ENCODE measurements around the gene RAB11B. TPM values are rescaled to one million over a fixed set of nuclear protein-coding genes. Genes with fewer than 3 reads are reported as not detected.
A peak's percentile ranks its signal among the peaks of the same experiment; 100 is the strongest.
"Not testable (repeated sequence)": the region's sequence is repeated elsewhere in the genome, so short reads cannot be mapped to it uniquely, and the experiment has no call there.

RAB11B gene
- total RNA-seq, 8 experiments from 2014 or later = 16.7 to 72.4 (median 43.7) TPM

DNA sequence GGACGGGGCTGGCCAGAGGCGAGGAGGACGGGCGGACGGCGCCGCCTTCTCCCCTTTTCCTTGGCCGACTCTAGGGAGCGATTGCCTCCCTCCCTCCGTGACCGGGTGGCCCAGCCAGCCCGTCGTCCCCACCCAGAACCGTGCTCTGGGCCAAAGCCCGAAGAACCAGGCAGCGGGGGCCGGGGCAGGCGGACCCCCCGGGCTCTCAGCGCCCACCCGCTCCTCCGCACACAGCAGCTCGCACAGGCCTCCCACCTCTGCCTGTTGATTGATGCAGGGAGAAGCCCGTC is 13.6 kb downstream of the RAB11B start:
- in situ Hi-C loops (cut with MboI; ENCODE audit: low pct_unique_long_range_greater_than_20kb in 2 of 9, low sequenced_read_pairs in 9 of 9, unreplicated experiment in 9 of 9) = no loop called here
- Histone ChIP-seq H3K27ac (no peak overlapping the region), H3K4me3 (no peak overlapping the region), H3K4me1 (replicated peaks in 1 of 2) (no peaks in the 10 kb centered on the region)
- peak in 4 of 8 experiments; percentile 16 to 29 (median 18) for ATAC-seq (replicated peaks in 6 of 8)
- WGBS, 10 experiments = 60 to 80% methylated on average over 1 to 5 of the region's 24 CpGs; no CpG with 5 or more reads in 8 of the 10 experiments

DNA sequence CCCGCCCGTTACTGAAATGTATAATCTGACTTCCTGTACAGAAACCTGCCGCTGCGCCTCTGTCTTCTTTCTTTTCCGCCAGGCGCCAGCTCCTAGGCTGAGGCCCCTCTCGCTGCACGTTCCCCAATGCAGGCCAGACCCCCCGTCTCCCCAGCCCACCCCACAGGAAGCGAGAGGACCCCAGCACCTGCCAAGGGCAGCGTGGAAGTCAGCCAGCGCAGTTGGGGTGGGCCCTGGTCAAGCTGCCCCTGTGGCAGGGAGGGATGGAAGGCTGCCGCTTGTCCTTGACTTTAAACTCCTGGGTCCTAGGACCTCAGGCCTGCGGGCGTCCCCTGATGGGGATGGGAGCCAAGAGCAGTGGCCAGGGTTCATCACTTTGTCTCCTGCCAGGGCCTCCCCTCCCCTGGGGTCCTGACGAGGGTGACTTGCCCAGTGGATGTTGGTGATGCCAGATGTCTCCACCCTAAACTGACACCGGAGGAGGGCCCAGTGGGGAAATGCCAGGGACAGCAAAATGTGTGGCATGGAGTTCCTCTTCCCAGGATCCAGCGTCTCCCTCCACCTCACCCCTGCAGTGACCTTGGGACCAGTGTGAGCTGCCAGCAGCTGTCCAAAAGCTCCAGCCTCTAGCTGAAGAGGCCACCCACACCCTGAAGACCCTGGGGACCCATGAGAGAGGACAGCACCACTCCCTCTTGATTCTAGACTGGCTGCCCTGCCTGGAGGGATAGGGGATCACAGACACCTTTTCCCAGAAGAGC is 14.4 kb downstream of the RAB11B start:
- in situ Hi-C loops (cut with MboI; ENCODE audit: low pct_unique_long_range_greater_than_20kb in 2 of 9, low sequenced_read_pairs in 9 of 9, unreplicated experiment in 9 of 9) = no loop called here
- peak in 3 of 8 experiments; percentile 10 to 16 (median 13) for ATAC-seq (replicated peaks in 6 of 8)
- WGBS, 10 experiments = 0 to 100% (median 88%) methylated on average over 1 to 3 of the region's 18 CpGs; no CpG with 5 or more reads in 7 of the 10 experiments
- H3K4me1 ChIP-seq (replicated peaks in 1 of 2) = no peaks in the 10 kb centered on the region
- no peak overlapping the region for H3K4me3 ChIP-seq
- H3K27ac ChIP-seq = no peak overlapping the region

DNA sequence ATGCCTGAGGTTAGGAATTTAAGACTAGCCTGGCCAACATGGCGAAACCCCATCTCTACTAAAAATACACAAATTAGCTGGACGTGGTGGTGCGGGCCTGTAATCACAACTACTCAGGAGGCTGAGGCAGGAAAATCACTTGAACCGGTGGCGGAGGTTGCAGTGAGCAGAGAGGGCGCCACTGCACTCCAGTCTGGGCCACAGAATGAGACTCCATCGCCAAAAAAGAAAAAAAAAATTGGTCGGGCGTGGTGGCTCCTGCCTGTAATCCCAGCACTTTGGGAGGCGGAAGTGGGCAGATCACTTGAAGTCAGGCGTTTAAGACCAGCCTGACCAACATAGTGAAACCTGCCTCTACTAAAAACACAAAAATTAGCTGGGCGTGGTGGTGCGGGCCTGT is 20.6 kb downstream of the RAB11B start:
- WGBS, 10 experiments = 80 to 100% (median 95%) methylated on average over 1 to 11 of the region's 13 CpGs; no CpG with 5 or more reads in 2 of the 10 experiments
- H3K4me3 ChIP-seq; in situ Hi-C loops (cut with MboI; ENCODE audit: low pct_unique_long_range_greater_than_20kb in 2 of 9, low sequenced_read_pairs in 9 of 9, unreplicated experiment in 9 of 9); ATAC-seq (replicated peaks in 6 of 8); H3K4me1 ChIP-seq (replicated peaks in 1 of 2); H3K27ac ChIP-seq: not testable (repeated sequence)

DNA sequence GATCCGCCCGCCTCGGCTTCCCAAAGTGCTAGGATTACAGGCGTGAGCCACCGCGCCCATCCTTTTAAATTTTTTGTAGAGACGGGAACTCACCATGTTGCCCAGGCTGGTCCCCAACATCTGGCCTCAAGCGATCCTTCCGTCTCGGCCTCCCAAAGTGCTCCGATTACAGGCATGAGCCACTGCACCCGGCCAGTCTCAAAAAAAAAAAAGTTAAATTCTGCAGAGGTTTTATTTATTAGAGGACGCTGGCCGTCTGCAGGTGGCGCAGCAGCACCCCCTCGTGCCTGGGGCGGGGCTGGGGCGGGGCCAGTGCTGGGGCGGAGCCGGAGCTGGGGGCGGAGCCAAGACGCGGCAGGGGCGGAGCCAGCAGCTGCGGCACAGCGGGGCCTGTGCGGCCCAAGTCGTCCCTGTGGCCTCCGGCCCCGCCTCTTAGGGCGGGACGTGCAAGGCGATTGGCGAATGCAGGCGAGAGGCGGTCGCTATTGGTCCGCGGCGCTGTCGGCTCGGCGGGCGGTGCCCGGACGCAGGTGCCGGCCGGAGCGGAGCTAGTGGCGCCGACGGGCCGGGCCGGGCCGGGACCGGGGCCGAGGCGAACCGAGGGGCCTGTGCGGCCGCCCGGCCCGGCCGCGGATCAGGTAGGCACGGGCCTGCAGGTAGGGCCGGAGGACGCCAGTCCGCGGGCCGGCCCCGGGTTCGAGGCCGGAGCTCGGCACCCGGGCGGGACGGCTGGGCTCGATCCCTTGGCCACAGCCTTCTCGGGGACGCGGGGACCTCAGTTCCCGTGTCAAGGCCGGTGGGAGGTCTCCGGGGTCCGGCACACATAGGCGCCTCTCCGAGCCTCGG is 22.8 kb downstream of the RAB11B start, which contains the start of gene MARCHF2:
Gene MARCHF2, plus strand, starts transcription at position 523 of the 846 bp plus-strand sequence. CDS start 8,536 bp downstream, outside the sequence.
- ATAC-seq (replicated peaks in 6 of 8) = peak; percentile 98 to 100 (median 100)
- peak within 1 kb of the TSS; percentile 50 to 85 (median 58) for H3K4me3 ChIP-seq
- in situ Hi-C loops (cut with MboI; ENCODE audit: low pct_unique_long_range_greater_than_20kb in 2 of 9, low sequenced_read_pairs in 9 of 9, unreplicated experiment in 9 of 9) = no loop called here
- peaks cover 3 to 8% of the 10 kb centered on the region in 2 donors for H3K4me1 ChIP-seq (replicated peaks in 1 of 2)
- WGBS, 10 experiments = 0% methylated on average over 4 to 5 of the region's 89 CpGs; no CpG with 5 or more reads in 8 of the 10 experiments
- no peak within 1 kb of the TSS for H3K27ac ChIP-seq

DNA sequence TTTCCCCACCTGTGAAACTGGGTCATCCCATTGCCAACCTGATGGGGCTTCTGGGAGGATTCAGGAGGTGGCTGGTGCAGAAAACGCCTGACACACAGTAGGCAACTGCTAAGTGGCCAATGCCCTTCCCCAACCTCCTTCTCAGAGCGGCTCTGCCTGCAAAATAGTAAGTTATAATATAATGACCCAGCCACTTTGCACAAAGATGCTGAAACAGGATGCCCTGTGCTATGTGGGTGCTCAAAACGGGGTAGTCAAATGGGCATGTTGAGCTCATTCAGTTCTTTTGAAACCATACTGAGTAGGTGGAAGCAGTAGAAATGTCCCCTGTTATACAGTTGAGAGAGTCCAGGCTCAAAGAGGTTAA is 23.5 kb downstream of the RAB11B start:
- peak in 1 of 8 experiments; percentile 2 for ATAC-seq (replicated peaks in 6 of 8)
- peaks cover 3 to 8% of the 10 kb centered on the region in 2 donors for H3K4me1 ChIP-seq (replicated peaks in 1 of 2)
- no peak overlapping the region for H3K27ac ChIP-seq
- H3K4me3 ChIP-seq = peak overlapping the region; percentile 50 to 85 (median 58)
- 0 to 40% (median 34%) methylated on average over 1 to 3 of the region's 3 CpGs; no CpG with 5 or more reads in 6 of the 10 experiments for whole genome bisulfite sequencing, 10 experiments
- in situ Hi-C loops (cut with MboI; ENCODE audit: low pct_unique_long_range_greater_than_20kb in 2 of 9, low sequenced_read_pairs in 9 of 9, unreplicated experiment in 9 of 9) = no loop called here

DNA sequence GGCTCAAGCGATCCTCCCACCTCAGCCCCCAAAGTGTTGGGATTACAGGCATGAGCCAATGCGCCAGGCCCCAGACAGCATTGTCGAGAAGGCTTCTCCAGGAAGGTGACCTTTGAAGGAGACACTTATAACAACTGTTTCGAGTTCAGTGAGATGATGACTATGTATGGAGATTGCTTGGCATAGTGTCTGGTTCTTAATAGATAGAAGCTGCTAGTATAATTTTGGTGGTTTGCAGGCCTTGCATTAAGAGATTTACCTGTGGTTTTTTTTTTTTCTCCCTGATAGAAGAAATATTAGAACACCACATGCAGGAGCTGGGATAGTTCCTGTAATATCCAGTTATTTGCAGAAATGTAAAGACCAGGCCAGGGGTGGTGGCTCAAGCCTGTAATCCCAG is 26.6 kb downstream of the RAB11B start:
- in situ Hi-C loops (cut with MboI; ENCODE audit: low pct_unique_long_range_greater_than_20kb in 2 of 9, low sequenced_read_pairs in 9 of 9, unreplicated experiment in 9 of 9) = no loop called here
- Histone ChIP-seq H3K4me1 (replicated peaks in 1 of 2) (peaks cover 3 to 8% of the 10 kb centered on the region in 2 donors), H3K27ac (no peak overlapping the region), H3K4me3 (no peak overlapping the region)
- no peak for ATAC-seq (replicated peaks in 6 of 8)
- WGBS, 10 experiments = 67 to 100% (median 92%) methylated on average over 1 to 4 of the region's 4 CpGs; no CpG with 5 or more reads in 4 of the 10 experiments

DNA sequence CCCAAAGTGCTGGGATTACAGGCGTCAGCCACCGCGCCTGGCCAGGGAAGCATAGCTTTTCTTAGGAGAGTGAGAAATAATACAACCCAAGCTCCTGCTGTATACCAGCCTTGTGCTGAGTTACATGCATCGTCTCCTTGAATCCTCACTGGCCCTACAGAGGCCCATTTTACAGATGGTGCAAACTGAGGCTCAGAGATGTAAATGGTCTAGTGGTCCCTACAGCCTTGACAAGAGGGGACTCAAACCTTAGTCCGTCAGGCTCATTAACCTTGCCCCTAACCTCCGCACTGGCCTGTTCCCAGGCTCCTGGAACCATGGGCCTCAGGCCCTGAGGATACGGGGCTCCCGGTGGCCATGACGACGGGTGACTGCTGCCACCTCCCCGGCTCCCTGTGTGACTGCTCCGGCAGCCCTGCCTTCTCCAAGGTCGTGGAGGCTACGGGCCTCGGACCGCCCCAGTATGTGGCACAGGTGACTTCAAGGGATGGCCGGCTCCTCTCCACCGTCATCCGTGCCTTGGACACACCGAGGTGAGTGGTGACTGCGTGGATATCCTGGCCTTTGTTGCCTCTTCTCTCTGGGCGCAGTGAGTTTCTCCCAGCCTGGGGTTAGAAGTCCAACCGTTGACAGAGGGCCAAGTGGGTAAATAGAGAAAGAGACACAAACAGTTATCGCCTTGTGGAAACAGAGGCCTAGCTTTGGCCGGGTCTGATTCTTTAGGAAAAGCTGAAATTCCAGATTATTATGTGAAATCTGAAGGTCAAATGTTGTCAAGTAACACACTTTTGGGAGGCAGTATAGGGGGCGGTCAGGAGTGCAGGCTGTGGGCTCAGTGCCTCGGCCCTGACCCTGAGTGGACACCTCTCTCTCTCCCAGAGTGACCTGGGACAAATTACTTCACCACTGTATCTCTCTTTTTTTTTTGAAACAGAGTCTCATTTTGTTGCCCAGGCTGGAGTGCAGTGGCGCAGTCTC is 31.6 kb downstream of the RAB11B start:
- H3K27ac ChIP-seq = no peak overlapping the region
- no peak for ATAC-seq (replicated peaks in 6 of 8)
- H3K4me1 ChIP-seq (replicated peaks in 1 of 2) = peaks cover 3 to 9% of the 10 kb centered on the region in 2 donors
- no peak overlapping the region for H3K4me3 ChIP-seq
- 87 to 100% (median 96%) methylated on average over 1 to 16 of the region's 28 CpGs; no CpG with 5 or more reads in 1 of the 10 experiments for WGBS, 10 experiments
- in situ Hi-C loops (cut with MboI; ENCODE audit: low pct_unique_long_range_greater_than_20kb in 2 of 9, low sequenced_read_pairs in 9 of 9, unreplicated experiment in 9 of 9) = no loop called here

DNA sequence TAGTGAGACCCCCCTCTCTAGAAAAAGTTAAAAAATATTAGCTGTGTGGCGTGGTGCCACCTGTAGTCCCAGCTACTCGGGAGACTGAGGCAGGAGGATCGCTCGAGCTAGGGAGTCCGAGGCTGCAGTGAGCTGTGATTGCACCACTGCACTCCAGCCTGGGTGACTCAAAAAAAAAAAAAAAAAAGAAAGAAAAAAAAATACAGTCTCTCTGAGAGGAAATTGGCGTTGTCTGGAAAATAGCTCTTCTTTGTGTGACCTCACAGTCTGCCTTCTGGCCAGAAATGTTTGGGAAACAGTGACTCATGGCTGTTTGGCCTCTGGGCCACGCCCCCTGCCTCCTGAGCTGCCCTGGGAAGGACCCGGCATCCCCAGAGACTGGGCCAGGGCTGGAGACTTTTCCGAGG is 33.7 kb downstream of the RAB11B start:
- WGBS, 10 experiments = 0 to 60% (median 55%) methylated on average over 4 to 9 of the region's 9 CpGs; no CpG with 5 or more reads in 4 of the 10 experiments
- H3K4me1 ChIP-seq (replicated peaks in 1 of 2) = peaks cover 3 to 9% of the 10 kb centered on the region in 2 donors
- in situ Hi-C loops (cut with MboI; ENCODE audit: low pct_unique_long_range_greater_than_20kb in 2 of 9, low sequenced_read_pairs in 9 of 9, unreplicated experiment in 9 of 9) = no loop called here
- no peak overlapping the region for H3K27ac ChIP-seq
- peak; percentile 91 to 99 (median 98) for ATAC-seq (replicated peaks in 6 of 8)
- no peak overlapping the region for H3K4me3 ChIP-seq

DNA sequence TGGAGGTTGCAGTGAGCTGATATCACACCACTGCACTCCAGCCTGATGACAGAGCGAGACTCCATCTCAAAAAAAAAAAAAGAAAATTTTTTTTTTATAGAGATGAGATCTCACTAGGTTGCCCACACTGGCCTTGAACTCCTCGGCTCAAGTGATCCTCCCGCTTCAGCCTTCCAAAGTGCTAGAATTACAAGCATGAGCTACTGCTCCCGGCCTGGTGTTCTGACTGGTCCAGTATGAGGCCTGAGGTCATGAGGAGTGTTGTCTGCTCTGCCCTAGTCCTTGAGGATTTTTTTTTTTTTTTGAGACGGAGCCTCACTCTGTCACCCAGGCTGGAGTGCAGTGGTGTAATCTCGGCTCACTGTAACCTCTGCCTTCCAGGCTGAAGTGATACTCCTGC is 35.2 kb downstream of the RAB11B start:
- H3K4me3 ChIP-seq; H3K4me1 ChIP-seq (replicated peaks in 1 of 2); in situ Hi-C loops (cut with MboI; ENCODE audit: low pct_unique_long_range_greater_than_20kb in 2 of 9, low sequenced_read_pairs in 9 of 9, unreplicated experiment in 9 of 9); ATAC-seq (replicated peaks in 6 of 8); H3K27ac ChIP-seq: not testable (repeated sequence)
- 85 to 100% (median 90%) methylated on average over 2 to 4 of the region's 6 CpGs; no CpG with 5 or more reads in 6 of the 10 experiments for WGBS, 10 experiments

DNA sequence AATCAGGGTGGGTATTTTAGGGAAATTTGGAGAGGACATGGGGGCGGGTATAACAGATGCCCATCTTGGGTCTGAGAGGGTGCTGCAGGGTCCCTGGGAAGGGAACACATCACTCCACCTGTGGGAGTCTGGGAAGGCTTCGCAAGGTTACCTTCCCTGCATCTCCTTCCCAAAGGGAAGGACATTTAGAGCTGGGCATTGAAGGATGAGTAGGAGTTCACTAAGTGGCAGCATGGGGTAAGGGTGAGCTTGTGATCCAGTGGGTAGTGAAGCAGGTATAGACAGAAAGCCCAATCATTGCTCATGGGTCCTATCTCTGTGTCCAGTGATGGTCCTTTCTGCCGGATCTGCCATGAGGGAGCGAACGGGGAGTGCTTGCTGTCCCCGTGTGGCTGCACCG is 36.1 kb downstream of the RAB11B start:
- Histone ChIP-seq H3K27ac (no peak overlapping the region), H3K4me1 (replicated peaks in 1 of 2) (peaks cover 3 to 9% of the 10 kb centered on the region in 2 donors), H3K4me3 (no peak overlapping the region)
- no peak for ATAC-seq (replicated peaks in 6 of 8)
- in situ Hi-C loops (cut with MboI; ENCODE audit: low pct_unique_long_range_greater_than_20kb in 2 of 9, low sequenced_read_pairs in 9 of 9, unreplicated experiment in 9 of 9) = no loop called here
- WGBS, 10 experiments = 66 to 91% (median 80%) methylated on average over 1 to 5 of the region's 7 CpGs; no CpG with 5 or more reads in 5 of the 10 experiments

DNA sequence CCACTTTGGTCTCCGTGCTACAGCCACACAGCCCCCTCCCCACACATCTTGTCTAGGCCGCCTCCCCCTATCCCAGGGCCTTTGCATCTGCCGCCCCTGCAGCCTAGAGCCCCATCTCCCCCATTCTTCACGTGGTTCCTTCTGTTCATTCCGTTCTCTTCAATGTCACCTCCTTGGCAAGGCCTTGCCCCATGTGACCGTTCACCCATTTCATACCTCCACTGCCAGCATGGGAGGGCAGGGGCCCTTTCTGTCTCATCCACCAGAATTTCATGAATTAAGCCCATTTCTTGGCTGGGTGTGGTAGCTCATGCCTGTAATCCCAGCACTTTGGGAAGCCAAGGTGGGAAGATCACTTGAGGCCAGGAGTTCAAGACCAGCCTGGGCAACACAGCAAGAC is 38.9 kb downstream of the RAB11B start:
- in situ Hi-C loops (cut with MboI; ENCODE audit: low pct_unique_long_range_greater_than_20kb in 2 of 9, low sequenced_read_pairs in 9 of 9, unreplicated experiment in 9 of 9) = no loop called here
- 90 to 100% methylated on average over 2 to 4 of the region's 6 CpGs; no CpG with 5 or more reads in 8 of the 10 experiments for WGBS, 10 experiments
- H3K4me1 ChIP-seq (replicated peaks in 1 of 2) = peaks cover 0 to under 1% of the 10 kb centered on the region in 2 donors
- H3K27ac ChIP-seq = no peak overlapping the region
- no peak for ATAC-seq (replicated peaks in 6 of 8)
- no peak overlapping the region for H3K4me3 ChIP-seq

DNA sequence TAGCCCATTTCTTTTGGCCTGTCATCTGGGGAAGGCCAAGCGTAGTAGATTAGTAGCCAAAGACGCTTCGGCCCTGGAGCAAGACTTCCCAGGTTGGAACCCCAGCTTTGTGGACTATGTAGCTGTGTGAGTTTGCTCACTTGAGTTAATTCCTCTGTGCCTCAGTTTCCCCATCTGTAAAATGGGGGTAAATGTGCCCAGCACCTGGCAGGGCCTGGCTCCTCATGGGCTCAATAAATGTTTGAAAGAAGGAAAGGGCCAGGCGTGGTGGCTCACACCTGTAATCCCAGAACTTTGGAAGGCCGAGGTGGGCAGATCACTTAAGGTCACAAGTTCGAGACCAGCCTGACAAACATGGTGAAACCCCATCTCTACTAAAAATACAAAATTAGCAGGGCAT is 39.7 kb downstream of the RAB11B start:
- no peak overlapping the region for H3K4me3 ChIP-seq
- no peaks in the 10 kb centered on the region for H3K4me1 ChIP-seq (replicated peaks in 1 of 2)
- in situ Hi-C loops (cut with MboI; ENCODE audit: low pct_unique_long_range_greater_than_20kb in 2 of 9, low sequenced_read_pairs in 9 of 9, unreplicated experiment in 9 of 9) = no loop called here
- no peak for ATAC-seq (replicated peaks in 6 of 8)
- WGBS, 10 experiments = 83 to 100% (median 100%) methylated on average over 2 to 5 of the region's 6 CpGs; no CpG with 5 or more reads in 3 of the 10 experiments
- no peak overlapping the region for H3K27ac ChIP-seq
